NK-92 (cell line): Measurements from ENCODE around the gene PPP1R17.

ENCODE experiments used
- DNase-seq: peaks from one replicate; lab custom pipeline; 2025; ENCODE audit not compliant: unreplicated experiment; lab: John Stamatoyannopoulos, UW

The PPP1R17 gene

DNA sequence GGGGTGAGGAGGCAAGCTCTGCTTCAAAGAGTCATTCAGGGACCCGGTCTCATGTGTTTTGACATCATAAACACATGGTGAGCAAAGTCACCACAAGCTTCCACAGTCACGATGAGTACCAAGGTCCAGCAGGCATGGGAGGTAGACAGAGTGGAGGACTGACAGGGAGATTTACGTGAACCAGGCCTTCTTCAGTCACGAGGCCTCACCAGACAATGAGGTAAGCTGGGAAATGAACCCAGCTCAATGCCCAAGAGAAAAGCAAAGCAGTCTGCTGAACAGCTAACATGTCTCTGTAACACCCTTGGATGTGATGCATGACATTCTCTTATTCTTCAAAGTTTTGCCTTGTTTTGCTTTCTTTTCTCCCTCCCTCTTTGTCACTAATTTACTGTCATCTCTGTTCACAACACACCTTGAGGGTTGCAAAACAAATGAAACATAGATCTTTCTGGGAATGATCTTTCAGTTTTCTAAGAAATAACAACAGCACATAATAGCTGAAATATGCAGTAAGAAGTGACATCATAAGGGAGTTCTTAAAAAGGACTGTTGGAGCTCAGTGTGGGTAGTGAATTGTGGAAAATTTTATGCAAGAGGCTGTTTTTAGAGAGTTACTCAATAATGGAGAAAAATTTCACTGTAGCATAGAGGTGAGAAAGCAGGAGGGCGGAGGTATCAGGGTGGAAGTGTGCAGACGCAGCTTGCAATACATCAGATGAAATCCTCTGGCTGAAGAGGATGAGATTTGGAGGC, 9.0 kb downstream of the PPP1R17 start:
- DNase-seq, result no peak

DNA sequence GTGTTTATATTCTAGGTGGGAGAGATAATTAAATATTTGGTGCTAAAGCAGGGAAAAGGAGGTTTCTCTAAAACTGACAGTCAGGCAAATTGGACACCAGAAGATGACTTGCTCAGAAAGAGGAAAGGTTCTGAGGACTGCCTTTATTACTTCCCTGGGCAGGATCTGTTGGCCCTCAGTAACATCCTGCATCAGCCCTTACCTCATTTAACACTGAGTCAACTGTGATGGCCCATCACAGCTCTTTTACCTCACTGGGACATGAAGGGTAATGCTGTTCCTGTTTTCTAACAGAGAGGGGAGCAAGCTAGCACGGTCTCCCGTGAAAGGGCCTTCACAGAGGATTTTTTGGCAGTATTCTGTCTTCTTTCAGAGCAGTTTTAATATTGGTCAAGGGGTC, 12.0 kb downstream of the PPP1R17 start:
- no peak for DNase-seq

DNA sequence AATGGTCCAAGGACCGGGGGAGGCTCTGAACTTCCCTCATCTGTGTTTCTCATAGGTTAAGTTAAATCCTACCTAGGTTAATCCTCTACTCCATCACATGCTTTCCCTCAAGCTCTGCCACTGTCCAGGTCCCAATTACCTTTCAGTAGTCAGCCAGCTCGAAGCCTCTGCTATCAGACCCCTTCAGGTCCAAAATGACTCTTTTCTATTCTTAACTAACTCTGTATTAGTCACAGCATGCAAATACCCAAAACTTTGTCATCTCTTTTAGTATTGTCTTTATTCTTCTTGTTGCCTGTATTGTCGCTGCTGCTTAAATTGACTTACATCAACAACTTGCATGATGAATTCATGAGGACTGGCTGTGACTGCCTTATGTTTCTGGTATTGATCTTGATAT, 15.3 kb downstream of the PPP1R17 start:
- no peak for DNase-seq

DNA sequence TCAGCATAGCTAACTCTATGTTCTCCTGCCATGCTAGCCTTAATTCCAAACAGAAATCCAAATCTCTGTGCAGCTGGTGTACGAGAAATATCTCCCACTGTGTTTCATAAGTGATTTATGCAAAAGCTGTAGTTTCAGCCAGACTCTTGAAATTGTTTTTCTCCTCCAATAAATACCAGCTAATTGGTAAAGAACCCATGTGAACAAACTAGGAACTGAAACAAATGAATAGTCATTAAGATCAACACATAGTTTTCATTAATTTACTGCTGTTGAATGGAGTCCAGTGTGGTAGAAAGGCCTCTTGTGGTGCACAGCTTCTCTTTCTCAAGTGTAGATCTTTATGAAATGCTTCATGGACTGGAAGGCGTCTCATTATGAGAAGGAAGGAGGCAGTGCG, 18.4 kb downstream of the PPP1R17 start:
- DNase-seq, result no peak

DNA sequence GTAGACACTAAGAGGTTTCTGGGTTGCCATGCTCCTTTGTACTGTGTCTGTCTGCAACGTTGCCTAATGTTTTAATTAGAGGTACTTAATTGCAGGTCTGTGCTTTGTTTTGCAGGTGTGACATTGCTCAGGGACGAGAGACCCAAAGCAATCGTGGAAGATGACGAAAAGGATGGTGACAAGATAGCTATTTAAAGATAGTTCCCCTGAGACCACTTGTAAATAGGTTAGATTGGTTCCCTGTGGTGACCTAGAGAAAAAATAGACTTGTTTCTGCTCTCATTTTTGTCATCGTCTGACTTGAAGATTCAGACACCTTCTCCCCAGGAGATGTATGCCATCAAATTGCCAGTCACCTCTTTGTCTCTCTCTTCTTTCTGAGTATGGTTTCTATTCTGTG, 20.1 kb downstream of the PPP1R17 start:
- DNase-seq, result no peak

DNA sequence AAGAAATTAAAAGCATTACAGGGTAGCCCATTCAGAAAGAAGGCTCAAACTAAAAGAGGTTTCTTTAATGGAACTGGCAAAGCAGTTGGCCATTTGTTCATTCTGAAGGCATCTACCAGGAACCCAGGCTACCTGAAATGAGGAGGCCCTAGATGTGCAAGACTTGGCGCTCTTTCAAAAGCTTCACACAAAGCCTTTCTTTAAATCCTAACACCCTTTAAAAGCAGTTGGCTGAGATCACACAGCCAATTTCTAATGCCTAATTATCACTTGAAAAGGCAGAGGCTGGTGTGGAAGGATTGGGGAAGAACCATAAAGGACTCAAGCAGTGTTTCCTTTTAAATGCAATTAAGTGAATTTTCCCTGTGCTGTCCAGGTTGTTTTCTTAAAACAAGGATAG, 23.2 kb downstream of the PPP1R17 start:
- DNase-seq, result no peak

DNA sequence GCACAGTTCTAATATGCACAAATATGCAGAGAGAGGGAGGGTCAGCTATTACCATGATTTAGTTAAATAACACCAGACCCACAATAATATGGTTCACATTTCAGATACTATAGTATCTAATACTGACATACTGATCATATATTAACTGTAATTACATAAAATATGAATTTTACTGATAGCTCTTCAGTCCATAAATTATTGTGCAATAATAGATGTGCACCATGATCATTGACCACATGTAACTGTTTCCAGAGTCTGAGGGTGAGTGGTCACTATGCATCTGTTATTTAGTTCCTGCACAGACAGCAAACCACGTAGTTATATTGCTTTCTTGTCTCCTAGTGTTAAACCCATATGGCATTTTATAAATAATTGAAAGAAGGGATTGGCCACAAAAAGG, 29.3 kb downstream of the PPP1R17 start:
- DNase-seq, result no peak

DNA sequence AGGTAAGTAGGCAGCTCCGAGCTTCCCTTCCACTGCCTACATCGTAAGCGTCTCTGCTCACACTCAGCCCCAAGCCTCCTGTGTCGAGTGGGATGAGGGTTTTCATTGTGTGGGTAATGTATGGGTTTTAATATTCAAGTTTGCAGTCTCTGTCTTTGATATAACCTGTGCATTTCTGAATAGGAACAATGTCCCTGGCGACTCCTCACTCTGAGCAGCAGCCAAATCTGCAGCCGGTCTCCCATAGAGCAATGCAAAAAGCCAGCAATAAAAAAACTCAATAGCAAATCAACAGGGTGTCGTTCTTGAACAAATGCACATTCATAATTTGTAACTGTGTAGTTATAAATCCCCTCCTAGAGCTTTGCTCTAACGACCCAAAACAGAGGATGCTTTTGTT, 33.4 kb downstream of the PPP1R17 start:
- no peak for DNase-seq

DNA sequence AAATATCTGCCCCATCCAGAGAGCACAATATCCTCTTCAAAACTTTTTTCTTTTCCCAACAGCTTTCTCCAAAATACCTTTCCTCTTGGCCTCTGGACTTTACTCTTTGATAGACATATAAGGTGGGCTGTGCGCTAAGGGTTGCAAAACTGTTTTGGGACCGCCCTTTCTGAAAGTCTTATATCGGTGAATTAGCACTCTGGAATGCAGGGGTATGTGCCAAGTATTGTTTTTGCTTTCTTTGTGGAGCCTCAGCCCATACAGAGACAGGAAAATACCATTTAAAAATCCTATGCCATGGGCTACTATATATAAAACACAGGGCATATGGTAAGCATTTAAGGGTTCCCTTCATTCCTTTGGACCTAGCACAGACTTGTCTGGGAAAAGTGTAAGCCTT, 37.7 kb downstream of the PPP1R17 start:
- DNase-seq, result no peak

DNA sequence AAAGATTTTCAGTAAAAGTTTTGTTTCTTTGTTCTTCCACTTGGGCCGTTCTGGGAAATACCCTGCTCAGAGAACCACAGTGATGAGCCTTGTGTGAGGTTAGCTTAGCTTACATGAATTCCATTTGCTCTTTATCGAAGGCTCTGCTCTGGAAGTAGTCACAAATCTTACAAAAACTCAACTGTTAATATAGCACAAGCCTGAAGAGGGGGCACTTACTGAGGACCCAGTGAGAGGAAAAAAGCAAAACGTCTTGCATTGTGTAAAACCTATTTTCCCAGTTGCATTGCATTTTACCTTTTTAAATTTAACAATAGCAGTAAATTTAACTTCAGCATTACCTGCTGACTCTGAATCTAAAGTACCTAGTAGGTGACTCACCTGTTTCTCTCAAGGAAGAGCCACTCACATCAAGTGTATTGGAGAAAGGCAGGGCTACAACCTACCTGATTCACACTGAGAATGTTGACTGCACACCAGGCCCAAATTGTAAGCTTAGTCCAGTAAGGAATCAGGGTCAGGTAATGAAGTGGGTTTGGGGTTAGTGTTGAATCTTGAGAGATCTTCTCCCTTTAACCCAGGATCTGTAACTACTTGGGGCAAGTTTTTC, 42.3 kb downstream of the PPP1R17 start:
- no peak for DNase-seq

DNA sequence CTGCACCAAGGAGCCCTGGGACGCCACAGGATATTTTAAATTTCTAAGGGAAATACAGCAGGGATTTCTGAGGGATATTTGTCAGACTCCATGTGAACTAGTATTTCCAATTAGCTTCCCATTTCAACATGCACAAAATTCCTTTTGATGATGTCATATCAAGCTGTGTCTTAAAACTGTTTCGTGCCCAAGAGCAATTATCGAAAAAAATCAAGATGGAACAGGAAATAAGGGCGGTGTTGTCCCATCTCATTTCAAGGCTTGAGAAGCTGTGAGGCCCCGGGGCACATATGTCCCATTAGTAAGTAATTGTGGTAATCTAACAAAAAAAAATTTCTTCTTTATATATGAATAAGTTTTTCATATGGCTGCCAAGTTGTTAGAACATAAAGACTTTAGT, 47.4 kb downstream of the PPP1R17 start:
- DNase-seq, result no peak

DNA sequence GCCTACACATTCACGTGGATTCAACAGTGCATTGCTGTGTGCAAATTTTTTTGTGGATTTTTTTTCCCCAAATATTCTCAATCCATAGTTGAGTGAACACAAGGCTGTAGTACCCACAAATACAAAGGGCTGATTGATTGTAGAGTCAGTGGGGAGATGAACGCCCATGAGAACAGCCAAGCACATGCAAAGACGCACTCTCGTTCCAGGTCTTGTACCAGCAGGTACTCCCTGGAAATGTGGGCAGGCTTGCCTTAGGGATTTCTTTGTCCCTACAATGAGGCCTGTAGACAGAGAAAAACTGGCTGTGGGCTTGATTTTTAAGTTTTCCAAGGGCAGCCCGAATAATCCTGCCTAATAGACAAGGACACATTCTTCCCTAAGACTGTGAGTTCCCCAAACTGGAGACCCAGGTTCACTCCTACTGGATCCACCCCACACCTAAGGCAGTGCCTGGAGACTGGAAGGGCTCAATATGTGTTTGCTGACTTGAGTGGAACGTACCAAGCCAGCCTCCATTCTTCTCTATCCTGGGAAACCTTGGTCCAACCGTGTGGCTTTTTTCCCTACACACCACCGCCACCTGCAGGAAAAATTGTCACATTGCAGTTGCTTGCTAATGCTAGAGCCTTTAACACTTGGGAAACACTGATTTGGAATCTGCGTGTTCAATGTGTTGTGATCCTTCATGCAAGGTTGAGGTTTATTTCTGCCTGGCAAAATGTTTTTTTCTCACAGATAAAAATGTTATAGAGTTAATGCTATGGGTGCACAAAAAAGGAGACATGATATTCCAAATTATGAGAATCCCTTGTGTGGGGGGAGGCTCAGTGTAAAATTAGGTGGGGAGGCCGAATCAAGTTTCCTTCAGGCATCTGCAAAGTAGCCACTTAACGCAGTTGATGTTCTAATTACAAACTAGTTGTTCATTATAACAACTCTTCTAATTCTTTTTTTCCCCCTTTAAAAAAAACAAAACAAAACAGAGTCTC, 49.3 kb downstream of the PPP1R17 start:
- DNase-seq, result no peak

DNA sequence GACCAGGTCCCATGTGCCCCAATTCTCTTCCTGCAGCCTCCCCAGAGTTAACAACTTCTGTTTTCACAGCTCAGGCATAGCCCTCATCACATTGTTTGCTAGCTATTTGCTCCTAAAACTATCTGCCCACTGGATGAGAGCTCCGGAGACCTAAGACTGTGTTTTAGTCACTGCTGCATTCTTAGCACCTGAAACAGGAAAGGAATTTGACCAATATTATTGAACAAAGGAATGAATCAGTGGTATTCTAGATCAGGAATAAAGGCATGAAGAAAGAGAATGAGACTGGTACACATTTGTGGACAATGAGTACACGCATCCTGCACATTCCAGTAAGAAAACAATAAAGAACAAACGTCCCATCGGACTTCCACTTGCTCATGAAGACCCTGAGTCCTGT, 54.8 kb downstream of the PPP1R17 start:
- no peak for DNase-seq

DNA sequence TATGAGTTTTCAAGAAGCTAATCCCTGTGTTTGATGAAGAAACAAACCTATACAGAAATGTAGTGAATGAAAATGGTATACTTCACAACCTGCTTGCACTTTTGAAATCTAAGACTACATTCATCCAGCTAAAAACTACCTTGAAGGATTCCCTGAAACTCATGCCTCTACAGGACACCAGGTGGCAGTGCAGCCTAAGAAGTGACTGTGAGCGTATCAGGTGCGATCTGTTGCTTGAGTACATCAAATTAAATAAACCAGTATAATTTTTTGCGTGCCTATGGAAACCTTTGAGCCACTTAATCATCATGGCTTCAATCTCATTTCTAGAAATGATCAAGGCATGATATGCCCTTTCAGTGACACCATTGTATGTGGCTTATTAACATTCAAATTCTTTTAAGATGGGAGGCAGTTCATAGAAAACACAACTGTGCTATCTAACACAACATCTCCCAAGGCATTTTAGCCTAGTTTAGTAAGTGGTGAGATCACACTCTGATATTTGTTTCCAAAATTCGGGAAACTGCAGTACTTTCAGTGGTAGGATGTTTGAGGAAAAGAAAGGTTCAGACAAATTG, 57.4 kb downstream of the PPP1R17 start:
- no peak for DNase-seq

DNA sequence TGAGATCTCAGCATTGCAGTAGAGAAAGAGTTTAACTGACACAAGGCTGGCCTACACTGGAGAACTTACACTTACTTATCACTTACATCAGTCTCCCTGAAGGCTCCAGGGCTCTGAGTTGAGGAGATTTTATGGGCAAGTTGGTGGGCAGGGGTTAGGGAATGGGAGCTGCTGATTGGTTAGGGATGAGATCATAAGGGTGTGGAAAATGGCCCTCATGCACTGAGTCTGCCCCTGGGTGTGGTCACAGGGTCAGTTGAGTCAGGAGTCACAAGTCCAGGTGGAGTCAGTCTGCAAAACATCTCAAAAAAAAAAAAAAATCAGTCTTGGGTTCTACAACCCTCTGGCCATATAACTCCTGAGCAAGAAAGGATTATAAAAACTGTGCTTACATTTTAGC, 60.5 kb downstream of the PPP1R17 start:
- DNase-seq, result no peak

DNA sequence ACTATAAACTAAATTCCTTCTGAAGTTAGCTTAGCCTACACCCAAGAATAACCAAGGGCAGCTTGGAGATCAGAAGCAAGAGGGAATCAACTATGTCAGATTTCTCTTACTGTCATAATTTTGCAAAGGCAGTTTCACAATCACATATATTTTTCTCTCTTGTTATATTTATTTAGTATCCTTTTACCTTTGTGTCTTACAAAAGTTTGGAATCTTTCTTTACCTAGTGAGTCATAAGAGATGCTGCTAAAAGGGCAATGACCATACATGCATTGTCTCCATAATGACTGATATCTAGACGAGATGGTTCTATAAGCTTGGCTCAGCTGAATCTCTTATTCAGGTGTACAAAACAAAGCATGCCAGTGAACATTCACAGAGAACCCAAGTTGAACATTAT, 61.1 kb downstream of the PPP1R17 start:
- no peak for DNase-seq

DNA sequence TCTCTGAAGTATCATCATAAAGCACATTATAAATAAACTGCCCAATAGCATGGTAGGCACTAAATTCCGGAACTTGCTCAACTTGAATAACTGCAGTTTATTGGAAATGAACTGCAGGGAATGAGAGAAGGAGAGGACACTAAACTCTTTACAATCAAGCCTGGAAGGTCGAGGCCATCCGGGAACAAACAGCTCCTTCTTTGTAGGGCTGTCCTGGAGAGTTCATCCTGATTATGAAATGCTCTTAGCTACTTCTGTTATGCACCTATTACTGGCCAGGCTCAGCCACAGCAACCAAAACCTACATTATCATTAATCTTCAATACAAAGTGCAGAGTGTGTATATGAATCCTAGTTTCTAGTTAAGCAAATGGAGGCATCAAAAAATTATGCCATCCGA, 64.7 kb downstream of the PPP1R17 start:
- DNase-seq, result no peak
